Fibroblast of the aortic adventitia (primary cell): ENCODE results near the gene TNS3. TPM values are rescaled to one million over a fixed set of nuclear protein-coding genes. Genes with fewer than 3 reads are reported as not detected.

Source experiments
- DNase-seq: peaks from one replicate; pipeline ENCODE4 v3.0.0-alpha.2; 2010; ENCODE audit warnings: low read depth
- H3K4me3 ChIP-seq: 2 replicates; pipeline ENCODE4 v1.5.1; 2011; ENCODE audit warnings: low read depth, mild to moderate bottlenecking, control low read depth, low read length, moderate library complexity
- CTCF ChIP-seq: IDR thresholded peaks from 2 replicates; pipeline ENCODE4 v1.5.1; 2011; ENCODE audit warnings: mild to moderate bottlenecking, low read length, control low read depth, inconsistent platforms; ENCODE audit not compliant: insufficient read depth
- total RNA-seq: library from RNA; depleted of rRNA; stranded (reverse); fragments of >200 nt; gene quantifications from 2 replicates; pipeline ENCODE4 v1.2.3, GENCODE V29; 2012; ENCODE audit warnings: low replicate concordance

TNS3 gene
- total RNA-seq, 1 donor, result 28.3 TPM

- no peak for TF ChIP-seq CTCF
- H3K4me3 ChIP-seq, result no peak overlapping the region
- no peak for DNase-seq
Observed at GRCh38 chr7:47258798-47259197, 323.1 kb downstream of the TNS3 start.

GRCh38 chr7:47256016-47256415, 325.9 kb downstream of the TNS3 start:
- no peak for TF ChIP-seq CTCF
- DNase-seq, result no peak

GRCh38 chr7:47255441-47255840, 326.5 kb downstream of the TNS3 start:
- no peak overlapping the region for H3K4me3 ChIP-seq
- DNase-seq, result no peak
- no peak for TF ChIP-seq CTCF

More at GRCh38 chr7:47256016-47256415, 325.9 kb downstream of the TNS3 start:
- no peak overlapping the region for H3K4me3 ChIP-seq

GRCh38 chr7:47255007-47255406, 326.9 kb downstream of the TNS3 start:
- TF ChIP-seq CTCF, result no peak
- no peak overlapping the region for H3K4me3 ChIP-seq
- DNase-seq, result no peak

GRCh38 chr7:47254081-47254977, 327.6 kb downstream of the TNS3 start:
- TF ChIP-seq CTCF, result peak; percentile 53
- peak; percentile 38 for DNase-seq
- peak overlapping the region; percentile 67 for H3K4me3 ChIP-seq

GRCh38 chr7:47253650-47254080, 328.2 kb downstream of the TNS3 start:
- TF ChIP-seq CTCF, result no peak
- DNase-seq, result peak; percentile 39
- H3K4me3 ChIP-seq, result peak overlapping the region; percentile 67

GRCh38 chr7:47252675-47253074, 329.2 kb downstream of the TNS3 start:
- no peak overlapping the region for H3K4me3 ChIP-seq
- TF ChIP-seq CTCF, result no peak
- DNase-seq, result no peak
